ENCODE measurements around the gene CSRP2.

DNA sequence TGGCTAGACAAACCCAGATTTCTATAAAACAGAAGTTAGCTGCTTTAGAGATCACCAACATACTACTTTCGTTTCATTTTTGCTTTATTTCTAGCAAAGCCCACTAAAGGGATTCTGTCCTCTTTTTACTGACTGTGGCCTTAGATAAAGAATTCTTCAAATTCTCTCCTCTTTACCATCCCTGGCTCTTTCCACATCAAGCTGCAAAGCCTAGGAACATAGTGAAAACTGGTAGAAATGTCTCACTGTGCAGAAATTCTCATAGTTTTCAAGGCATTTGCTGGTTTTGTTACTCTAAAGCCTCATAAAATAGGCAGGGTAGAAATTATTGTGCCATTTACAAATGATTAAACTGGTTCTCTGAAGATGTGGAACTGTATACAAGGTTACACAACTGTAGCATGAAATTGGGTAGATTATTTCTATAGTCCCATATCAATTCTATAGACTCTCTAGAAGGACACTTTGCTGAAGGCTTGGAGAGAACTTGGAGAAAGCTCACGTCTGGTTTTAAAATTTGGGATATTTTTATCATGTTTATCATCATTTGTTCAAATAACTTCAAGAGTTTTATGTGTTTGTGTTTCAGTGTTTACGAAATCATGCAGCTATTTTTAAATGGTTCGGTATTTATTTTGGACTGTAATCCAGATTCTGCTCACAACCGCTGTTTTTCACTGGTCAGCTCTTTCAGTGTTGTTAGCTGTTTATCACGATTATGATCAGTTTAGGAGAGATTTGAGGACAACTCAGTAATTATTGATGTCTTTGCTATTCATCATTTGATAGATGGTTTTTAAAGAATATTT lies 36.7 kb upstream of the CSRP2 start:
- TF ChIP-seq, protein P1, sequence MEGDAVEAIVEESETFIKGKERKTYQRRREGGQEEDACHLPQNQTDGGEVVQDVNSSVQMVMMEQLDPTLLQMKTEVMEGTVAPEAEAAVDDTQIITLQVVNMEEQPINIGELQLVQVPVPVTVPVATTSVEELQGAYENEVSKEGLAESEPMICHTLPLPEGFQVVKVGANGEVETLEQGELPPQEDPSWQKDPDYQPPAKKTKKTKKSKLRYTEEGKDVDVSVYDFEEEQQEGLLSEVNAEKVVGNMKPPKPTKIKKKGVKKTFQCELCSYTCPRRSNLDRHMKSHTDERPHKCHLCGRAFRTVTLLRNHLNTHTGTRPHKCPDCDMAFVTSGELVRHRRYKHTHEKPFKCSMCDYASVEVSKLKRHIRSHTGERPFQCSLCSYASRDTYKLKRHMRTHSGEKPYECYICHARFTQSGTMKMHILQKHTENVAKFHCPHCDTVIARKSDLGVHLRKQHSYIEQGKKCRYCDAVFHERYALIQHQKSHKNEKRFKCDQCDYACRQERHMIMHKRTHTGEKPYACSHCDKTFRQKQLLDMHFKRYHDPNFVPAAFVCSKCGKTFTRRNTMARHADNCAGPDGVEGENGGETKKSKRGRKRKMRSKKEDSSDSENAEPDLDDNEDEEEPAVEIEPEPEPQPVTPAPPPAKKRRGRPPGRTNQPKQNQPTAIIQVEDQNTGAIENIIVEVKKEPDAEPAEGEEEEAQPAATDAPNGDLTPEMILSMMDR (conservative IDR thresholded peaks at IDR 0.05; ENCODE audit: low read length): no peak
- no peak for TF ChIP-seq EZH2phosphoT487 (IDR thresholded peaks at IDR 0.05; ENCODE audit: borderline replicate concordance, low read depth, low read length)

Data from OCI-LY7 (cell line).